ENCODE data around the gene CTLA4. TPM values are rescaled to one million over a fixed set of nuclear protein-coding genes. Genes with fewer than 3 reads are reported as not detected.

The CTLA4 gene
- total and polyA plus RNA-seq, 2 of the 4 experiments (the other 2 are of a cell fraction), result not detected

- H3K23ac ChIP-seq (ENCODE audit: low read depth, low read length), result no peak overlapping the region
Observed at GRCh38 chr2:203891474-203891873, 23.9 kb downstream of the CTLA4 start.

More at GRCh38 chr2:203891474-203891873, 23.9 kb downstream of the CTLA4 start:
- ChIA-PET POLR2A (ENCODE audit: unreplicated experiment) (no interaction called here), CTCF (no interaction called here)
- Histone ChIP-seq H3K79me1 (ENCODE audit: low read depth in 1 of 2, low read length in 2 of 2) (no peaks in the 10 kb centered on the region), H4K8ac (ENCODE audit: low read depth in 2 of 2, low read length in 2 of 2) (no peak overlapping the region), H3K18ac (ENCODE audit: low read depth, low read length) (no peak overlapping the region), H4K20me1 (ENCODE audit: insufficient read depth, low read length) (no peaks in the 10 kb centered on the region), H3K27ac (ENCODE audit: insufficient read depth, low read length) (no peak overlapping the region), H2AK9ac (replicated peaks; ENCODE audit: low read depth, low read length, poor library complexity) (no peak overlapping the region), H3K4me2 (ENCODE audit: low read depth, low read length) (no peak overlapping the region), H2BK15ac (ENCODE audit: low read depth, low read length) (no peak overlapping the region), H3K9ac (ENCODE audit: low read depth, low read length) (no peak overlapping the region), H2BK120ac (ENCODE audit: low read depth, low read length) (no peak overlapping the region), H3K9me1 (ENCODE audit: insufficient read depth, low read length) (no peaks in the 10 kb centered on the region), H3K4ac (ENCODE audit: low read depth, low read length) (no peak overlapping the region), H3K36me3 (ENCODE audit: control insufficient read depth, insufficient read depth, low read length) (no peaks in the 10 kb centered on the region), H2BK20ac (ENCODE audit: low read depth, low read length) (no peak overlapping the region), H3K4me1 (ENCODE audit: control insufficient read depth, insufficient read depth, low read length) (no peaks in the 10 kb centered on the region), H3K4me3 (ENCODE audit: insufficient read depth, low read depth, low read length) (no peak overlapping the region), H2AK5ac (ENCODE audit: low read depth, low read length) (no peak overlapping the region), H3K14ac (replicated peaks; ENCODE audit: low read depth, low read length) (no peak overlapping the region), H4K5ac (ENCODE audit: low read depth, low read length) (no peak overlapping the region), H3K56ac (ENCODE audit: extremely low read depth, insufficient read depth, low read length) (no peak overlapping the region), H2BK5ac (ENCODE audit: low read depth, low read length, poor library complexity, severe bottlenecking) (no peak overlapping the region), H3K9me3 (ENCODE audit: control insufficient read depth, insufficient read depth, low read length) (no peaks in the 10 kb centered on the region), H3K27me3 (ENCODE audit: control insufficient read depth, insufficient read depth, low read length) (peaks cover 11% of the 10 kb centered on the region), H4K91ac (ENCODE audit: insufficient read depth, low read depth, low read length) (no peak overlapping the region), H2AFZ (replicated peaks; ENCODE audit: low read length, poor library complexity) (no peak overlapping the region)
- WGBS, 2 experiments (ENCODE audit: extremely low coverage in 2 of 2, insufficient read length in 1 of 2), result no CpG with 5 or more reads among the region's 2 CpGs
- BruUV-seq (replicated peaks), result no TSS peak
- DNase-seq, result no peak
- TF ChIP-seq MXI1 (IDR thresholded peaks at IDR 0.05; ENCODE audit: borderline replicate concordance, low read depth, low read length) (no peak), CEBPB (IDR thresholded peaks at IDR 0.05; ENCODE audit: low read depth, low read length) (peak; percentile 35)
- no peak for ATAC-seq (ENCODE audit: low read depth)
- dilution Hi-C loops (cut with HindIII; ENCODE audit: low sequenced_read_pairs, unreplicated experiment) (no loop called here), in situ Hi-C loops (cut with MboI; ENCODE audit: low sequenced_read_pairs) (no loop called here), intact Hi-C loops (cut with micrococcal nuclease) (no loop called here)
